Panc1 (cell line): ENCODE results near the gene PRRC1. TPM values are rescaled to one million over a fixed set of nuclear protein-coding genes. Genes with fewer than 3 reads are reported as not detected.

Source experiments
- ATAC-seq: fragments of 200-7000 bp; cut with Tn5 transposase; 2 replicates; pipeline ENCODE4 v1.9.1; 2020; ENCODE audit warnings: mild to moderate bottlenecking, moderate library complexity
- BruUV-seq: library from RNA; stranded (reverse); fragments of 400-500 nt; replicated peaks from 2 replicates; lab custom pipeline; 2021; lab: Mats Ljungman, UMichigan
- CTCF ChIA-PET: fragments of 300-600 bp; sonication (Branson Sonifier 250); formaldehyde crosslinking; loops from one replicate; lab custom pipeline; 2022; ENCODE audit warnings: antibody characterized with exemption; lab: Charles Lee
- POLR2A ChIA-PET: fragments of 300-600 bp; sonication (Branson Sonifier 250); formaldehyde crosslinking; loops from one replicate; lab custom pipeline; 2022; ENCODE audit warnings: antibody characterized with exemption; lab: Charles Lee
- DNase-seq: peaks from one replicate; pipeline ENCODE4 v3.0.0-alpha.2; 2010; ENCODE audit warnings: low read depth, low spot score
- H3K27ac ChIP-seq: 2 replicates; pipeline ENCODE4 v1.5.1; 2011; ENCODE audit warnings: mild to moderate bottlenecking, low read length, inconsistent platforms
- H3K27me3 ChIP-seq: fragments of 200-500 bp; sonication (Bioruptor generic); 2 replicates; pipeline ENCODE4 v1.6.0; 2014; ENCODE audit warnings: low read length, inconsistent platforms; ENCODE audit not compliant: control insufficient read depth, insufficient read depth
- H3K36me3 ChIP-seq: fragments of 200-500 bp; sonication (Bioruptor generic); 2 replicates; pipeline ENCODE4 v1.5.1; 2014; ENCODE audit warnings: inconsistent platforms, mild to moderate bottlenecking, low read length, moderate library complexity; ENCODE audit not compliant: control insufficient read depth, insufficient read depth
- H3K4me1 ChIP-seq: 2 replicates; pipeline ENCODE4 v1.5.1; 2011; ENCODE audit warnings: inconsistent platforms, mild to moderate bottlenecking, low read length, moderate library complexity; ENCODE audit not compliant: control insufficient read depth, insufficient read depth
- H3K4me3 ChIP-seq, 2 experiments: 2 replicates each; pipeline ENCODE4 v1.5.1; 2011 to 2012; ENCODE audit warnings: low read depth in 2 of 2, low read length in 2 of 2, mild to moderate bottlenecking in 2 of 2, inconsistent platforms in 1 of 2, moderate library complexity in 1 of 2
- H3K9me3 ChIP-seq: fragments of 200-500 bp; sonication (Bioruptor generic); 2 replicates; pipeline ENCODE4 v1.5.1; 2014; ENCODE audit warnings: low read depth, mild to moderate bottlenecking, inconsistent platforms, low read length, moderate library complexity; ENCODE audit not compliant: control insufficient read depth, insufficient read depth
- POLR2AphosphoS5 ChIP-seq: IDR thresholded peaks from 2 replicates; pipeline ENCODE4 v1.6.1; 2012; ENCODE audit warnings: mild to moderate bottlenecking, low read depth, low read length, moderate library complexity
- SIN3A ChIP-seq: IDR thresholded peaks from 2 replicates; pipeline ENCODE4 v1.6.1; 2012; ENCODE audit warnings: low read depth, mild to moderate bottlenecking, low read length, moderate library complexity, borderline replicate concordance; ENCODE audit not compliant: insufficient read depth
- TCF7L2 ChIP-seq: IDR thresholded peaks from 2 replicates; pipeline ENCODE4 v1.6.1; 2011; ENCODE audit warnings: mild to moderate bottlenecking, low read depth, low read length, inconsistent platforms
- in situ Hi-C: cut with HindIII; loops from 2 replicates; pipeline ENCODE4 v1.10.0; 2016; ENCODE audit warnings: low sequenced_read_pairs, low pct_unique_long_range_greater_than_20kb
- intact Hi-C: fragments of 100-400 bp; cut with micrococcal nuclease; formaldehyde crosslinking; loops from one replicate; pipeline ENCODE4 v1.10.0; 2022; ENCODE audit not compliant: unreplicated experiment
- total RNA-seq: library from RNA; stranded (reverse); gene quantifications from one replicate; pipeline ENCODE4 v1.2.1, GENCODE V29; 2021; ENCODE audit not compliant: unreplicated experiment
- TF ChIP-seq, protein P1 (sequence below): fragments of 450-650 bp; IDR thresholded peaks from 2 replicates; pipeline ENCODE4 v1.5.1; 2017; ENCODE audit warnings: mild to moderate bottlenecking
- TF ChIP-seq, protein P2 (sequence below), 2 experiments: IDR thresholded peaks; 2 replicates each; pipeline ENCODE4 v1.6.1; 2011 to 2012; ENCODE audit warnings: low read depth in 2 of 2, control low read depth in 1 of 2, low read length in 1 of 2, mild to moderate bottlenecking in 1 of 2, moderate library complexity in 1 of 2; ENCODE audit not compliant: insufficient read depth in 1 of 2

The PRRC1 gene
- total RNA-seq, 1 experiment from 2014 or later, result 48.7 TPM

DNA sequence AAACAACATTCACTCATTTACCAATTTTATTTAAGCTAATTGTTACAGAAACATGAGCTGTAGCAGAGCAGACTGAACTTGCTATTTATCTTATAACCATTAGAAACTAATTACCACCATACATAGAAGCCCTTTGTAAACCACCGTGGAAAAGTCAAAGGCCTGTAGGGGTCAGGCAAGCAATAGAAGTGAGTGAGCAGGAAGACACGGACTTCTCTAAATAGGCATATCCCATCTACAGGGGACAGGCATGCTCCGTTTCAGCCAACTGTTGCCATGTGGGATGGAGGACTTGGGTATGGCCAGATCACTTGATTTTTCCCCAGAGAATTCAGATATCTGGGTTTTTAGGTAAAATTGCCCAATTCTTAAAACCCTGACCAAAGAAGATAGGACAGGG lies 44.8 kb downstream of the PRRC1 start:
- Histone ChIP-seq H3K4me1 (no peaks in the 10 kb centered on the region), H3K9me3 (no peaks in the 10 kb centered on the region), H3K36me3 (no peaks in the 10 kb centered on the region), H3K27ac (no peak overlapping the region), H3K27me3 (no peaks in the 10 kb centered on the region; the same call in 1 of the 2 replicates), H3K4me3 (no peak overlapping the region)
- in situ Hi-C loops (no loop called here), intact Hi-C loops (loop anchor here (5.0 to 10.0 kb wide), 2 partner anchors 315 to 1283 kb away; no protein-coding TSS in a partner anchor)
- BruUV-seq, result no TSS peak
- ATAC-seq (peak; percentile 78), DNase-seq (no peak)
- ChIA-PET CTCF (no interaction called here), POLR2A (interaction anchor here (0.5 kb wide), 1 partner anchor 748 kb away, joined by 5 read pairs; no protein-coding TSS in a partner anchor)
- TF ChIP-seq POLR2AphosphoS5, result no peak
- TF ChIP-seq, protein P1, sequence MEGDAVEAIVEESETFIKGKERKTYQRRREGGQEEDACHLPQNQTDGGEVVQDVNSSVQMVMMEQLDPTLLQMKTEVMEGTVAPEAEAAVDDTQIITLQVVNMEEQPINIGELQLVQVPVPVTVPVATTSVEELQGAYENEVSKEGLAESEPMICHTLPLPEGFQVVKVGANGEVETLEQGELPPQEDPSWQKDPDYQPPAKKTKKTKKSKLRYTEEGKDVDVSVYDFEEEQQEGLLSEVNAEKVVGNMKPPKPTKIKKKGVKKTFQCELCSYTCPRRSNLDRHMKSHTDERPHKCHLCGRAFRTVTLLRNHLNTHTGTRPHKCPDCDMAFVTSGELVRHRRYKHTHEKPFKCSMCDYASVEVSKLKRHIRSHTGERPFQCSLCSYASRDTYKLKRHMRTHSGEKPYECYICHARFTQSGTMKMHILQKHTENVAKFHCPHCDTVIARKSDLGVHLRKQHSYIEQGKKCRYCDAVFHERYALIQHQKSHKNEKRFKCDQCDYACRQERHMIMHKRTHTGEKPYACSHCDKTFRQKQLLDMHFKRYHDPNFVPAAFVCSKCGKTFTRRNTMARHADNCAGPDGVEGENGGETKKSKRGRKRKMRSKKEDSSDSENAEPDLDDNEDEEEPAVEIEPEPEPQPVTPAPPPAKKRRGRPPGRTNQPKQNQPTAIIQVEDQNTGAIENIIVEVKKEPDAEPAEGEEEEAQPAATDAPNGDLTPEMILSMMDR, result peak; percentile 47

DNA sequence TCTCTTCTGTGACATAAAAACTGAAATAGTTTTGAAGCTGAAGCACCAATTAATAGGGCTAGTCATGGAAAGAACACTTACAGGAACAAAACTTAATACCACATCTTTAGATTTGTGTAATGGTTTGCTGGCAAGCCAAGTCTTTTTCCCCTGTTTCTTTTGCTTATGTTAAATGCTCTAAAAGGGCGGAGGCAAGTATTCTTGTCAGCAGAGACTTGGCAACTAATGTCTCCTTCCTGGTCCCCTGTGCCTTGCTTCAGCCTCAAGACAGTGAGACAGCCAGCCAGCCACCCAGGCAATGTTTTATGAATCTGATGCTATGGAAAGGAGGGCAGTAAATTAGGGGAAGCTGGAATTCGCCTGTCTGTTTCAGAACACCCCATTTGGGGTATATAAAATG lies 45.7 kb downstream of the PRRC1 start:
- no peak overlapping the region for H3K27ac ChIP-seq
- CTCF ChIA-PET, result no interaction called here
- H3K27me3 ChIP-seq, result no peaks in the 10 kb centered on the region; the same call in 1 of the 2 replicates
- no peaks in the 10 kb centered on the region for H3K9me3 ChIP-seq
- ATAC-seq, result no peak
- H3K4me1 ChIP-seq, result no peaks in the 10 kb centered on the region
- no TSS peak for BruUV-seq
- H3K36me3 ChIP-seq, result no peaks in the 10 kb centered on the region
- in situ Hi-C loops, result no loop called here
- TF ChIP-seq SIN3A (no peak), TCF7L2 (no peak), POLR2AphosphoS5 (no peak)
- TF ChIP-seq, protein P1, result no peak
- TF ChIP-seq, protein P2, sequence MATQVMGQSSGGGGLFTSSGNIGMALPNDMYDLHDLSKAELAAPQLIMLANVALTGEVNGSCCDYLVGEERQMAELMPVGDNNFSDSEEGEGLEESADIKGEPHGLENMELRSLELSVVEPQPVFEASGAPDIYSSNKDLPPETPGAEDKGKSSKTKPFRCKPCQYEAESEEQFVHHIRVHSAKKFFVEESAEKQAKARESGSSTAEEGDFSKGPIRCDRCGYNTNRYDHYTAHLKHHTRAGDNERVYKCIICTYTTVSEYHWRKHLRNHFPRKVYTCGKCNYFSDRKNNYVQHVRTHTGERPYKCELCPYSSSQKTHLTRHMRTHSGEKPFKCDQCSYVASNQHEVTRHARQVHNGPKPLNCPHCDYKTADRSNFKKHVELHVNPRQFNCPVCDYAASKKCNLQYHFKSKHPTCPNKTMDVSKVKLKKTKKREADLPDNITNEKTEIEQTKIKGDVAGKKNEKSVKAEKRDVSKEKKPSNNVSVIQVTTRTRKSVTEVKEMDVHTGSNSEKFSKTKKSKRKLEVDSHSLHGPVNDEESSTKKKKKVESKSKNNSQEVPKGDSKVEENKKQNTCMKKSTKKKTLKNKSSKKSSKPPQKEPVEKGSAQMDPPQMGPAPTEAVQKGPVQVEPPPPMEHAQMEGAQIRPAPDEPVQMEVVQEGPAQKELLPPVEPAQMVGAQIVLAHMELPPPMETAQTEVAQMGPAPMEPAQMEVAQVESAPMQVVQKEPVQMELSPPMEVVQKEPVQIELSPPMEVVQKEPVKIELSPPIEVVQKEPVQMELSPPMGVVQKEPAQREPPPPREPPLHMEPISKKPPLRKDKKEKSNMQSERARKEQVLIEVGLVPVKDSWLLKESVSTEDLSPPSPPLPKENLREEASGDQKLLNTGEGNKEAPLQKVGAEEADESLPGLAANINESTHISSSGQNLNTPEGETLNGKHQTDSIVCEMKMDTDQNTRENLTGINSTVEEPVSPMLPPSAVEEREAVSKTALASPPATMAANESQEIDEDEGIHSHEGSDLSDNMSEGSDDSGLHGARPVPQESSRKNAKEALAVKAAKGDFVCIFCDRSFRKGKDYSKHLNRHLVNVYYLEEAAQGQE (IDR thresholded peaks at IDR 0.05; ENCODE audit: insufficient read depth in 1 of 2, low read depth in 2 of 2, low read length in 1 of 2), result no peak
- POLR2A ChIA-PET, result no interaction called here
- no peak for DNase-seq
- no peak overlapping the region for H3K4me3 ChIP-seq
- intact Hi-C loops, result loop anchor here (5.0 to 10.0 kb wide), 2 partner anchors 314 to 1282 kb away; no protein-coding TSS in a partner anchor
